Epithelial cell of proximal tubule (primary cell): ENCODE data around the gene SEMA4C. TPM values are rescaled to one million over a fixed set of nuclear protein-coding genes. Genes with fewer than 3 reads are reported as not detected.

ENCODE experiments used
- DNase-seq: peaks from one replicate; pipeline ENCODE4 v3.0.0-alpha.2; 2011; ENCODE audit warnings: low read depth
- H3K4me3 ChIP-seq: 2 replicates; pipeline ENCODE4 v1.5.1; 2011; ENCODE audit warnings: low read depth, mild to moderate bottlenecking, low read length
- CTCF ChIP-seq: conservative IDR thresholded peaks from 2 replicates; pipeline ENCODE4 v1.5.1; 2012; ENCODE audit warnings: low read depth, mild to moderate bottlenecking, low read length
- total RNA-seq: library from RNA; depleted of rRNA; stranded (reverse); fragments of >200 nt; gene quantifications from 2 replicates; pipeline ENCODE4 v1.2.3, GENCODE V29; 2015

Gene SEMA4C
- 34.4 and 35.3 TPM in 2 replicates for total RNA-seq

GRCh38 chr2:96869822-96870625, at the start of gene SEMA4C:
Gene SEMA4C, minus strand, starts transcription at chr2:96870080. Its CDS starts 2,194 bp downstream, at chr2:96867886.
- H3K4me3 ChIP-seq = peak within 1 kb of the TSS; percentile 91
- no peak for TF ChIP-seq CTCF
- DNase-seq = no peak

- no peak for DNase-seq
- H3K4me3 ChIP-seq = no peak overlapping the region
- TF ChIP-seq CTCF = no peak
Measured at GRCh38 chr2:96918754-96919550, 49.1 kb upstream of the SEMA4C start.

GRCh38 chr2:96918092-96918753, 48.3 kb upstream of the SEMA4C start:
- no peak for DNase-seq
- TF ChIP-seq CTCF = no peak
- no peak overlapping the region for H3K4me3 ChIP-seq

GRCh38 chr2:96916646-96917543, 47.0 kb upstream of the SEMA4C start:
- H3K4me3 ChIP-seq = no peak overlapping the region
- DNase-seq = no peak
- TF ChIP-seq CTCF = no peak

- no peak overlapping the region for H3K4me3 ChIP-seq
- DNase-seq = no peak
- TF ChIP-seq CTCF = no peak
Measured at GRCh38 chr2:96916156-96916630, 46.3 kb upstream of the SEMA4C start.

GRCh38 chr2:96914332-96914731, 44.5 kb upstream of the SEMA4C start:
- no peak for TF ChIP-seq CTCF
- no peak overlapping the region for H3K4me3 ChIP-seq
- no peak for DNase-seq
